Dedifferentiated amniotic fluid mesenchymal stem cell (primary cell): ENCODE data around the gene PKD2L1.
"Not testable (repeated sequence)": the region's sequence is repeated elsewhere in the genome, so short reads cannot be mapped to it uniquely, and the experiment has no call there.

Experiments
- DNase-seq: peaks from one replicate; pipeline ENCODE4 v3.0.0-alpha.2; 2016; ENCODE audit errors: extremely low spot score

Gene PKD2L1

DNA sequence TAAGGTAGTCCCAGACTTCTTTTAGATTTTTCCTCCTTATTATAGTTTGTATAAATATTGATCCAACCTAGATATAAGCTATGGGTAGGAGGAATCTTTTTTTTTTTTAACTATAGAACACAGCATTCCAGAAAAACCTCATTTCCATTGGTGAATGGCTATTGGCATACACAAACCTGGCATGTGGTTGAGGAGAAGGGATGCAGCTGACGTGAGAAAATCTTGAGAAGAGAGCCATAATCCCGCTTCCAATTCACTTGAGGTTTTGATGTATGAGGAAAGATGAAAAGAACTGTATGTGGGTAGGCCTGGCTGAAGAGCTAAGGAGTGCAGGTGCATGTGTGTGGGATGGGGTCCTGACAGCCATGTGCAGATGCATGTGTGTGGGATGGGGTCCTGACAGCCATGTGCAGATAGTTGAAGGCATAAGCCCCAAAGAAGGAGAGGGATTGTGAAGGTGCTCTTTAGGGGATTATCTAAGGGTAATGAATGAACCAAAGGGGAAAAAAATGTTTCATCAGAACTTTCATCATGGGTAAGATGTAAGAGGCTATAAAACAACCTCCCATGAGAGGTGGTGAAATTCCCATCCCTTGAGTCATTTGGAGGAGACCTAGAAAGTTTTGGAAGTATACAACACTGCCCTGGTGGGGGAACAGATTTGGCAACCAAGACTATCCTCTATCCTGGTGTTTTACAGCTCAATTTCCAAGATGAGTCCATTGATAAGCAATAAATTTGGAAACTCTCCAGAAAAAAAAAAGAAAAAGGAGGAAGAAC lies 3.8 kb upstream of the PKD2L1 start:
- no peak for DNase-seq

DNA sequence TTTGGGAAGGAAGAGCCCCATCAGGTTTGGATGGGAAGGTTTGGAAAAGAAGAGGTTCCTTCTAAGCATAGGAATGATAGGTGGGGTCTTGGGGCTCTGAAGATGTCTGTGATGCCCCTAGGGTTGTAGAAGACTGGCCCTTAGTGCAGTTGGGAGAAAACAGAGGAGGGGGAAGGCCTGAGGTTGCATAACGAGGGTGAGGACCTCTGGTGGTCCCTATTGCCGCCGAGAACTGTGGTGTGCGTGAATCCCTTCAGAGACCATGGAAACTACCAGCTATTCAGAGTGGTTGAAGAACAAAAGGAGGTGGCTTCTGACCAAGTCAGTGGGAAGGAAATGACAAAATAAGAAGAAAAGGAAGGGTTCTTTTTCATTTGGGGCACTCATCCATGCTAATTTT lies 3.1 kb upstream of the PKD2L1 start:
- DNase-seq, result no peak

DNA sequence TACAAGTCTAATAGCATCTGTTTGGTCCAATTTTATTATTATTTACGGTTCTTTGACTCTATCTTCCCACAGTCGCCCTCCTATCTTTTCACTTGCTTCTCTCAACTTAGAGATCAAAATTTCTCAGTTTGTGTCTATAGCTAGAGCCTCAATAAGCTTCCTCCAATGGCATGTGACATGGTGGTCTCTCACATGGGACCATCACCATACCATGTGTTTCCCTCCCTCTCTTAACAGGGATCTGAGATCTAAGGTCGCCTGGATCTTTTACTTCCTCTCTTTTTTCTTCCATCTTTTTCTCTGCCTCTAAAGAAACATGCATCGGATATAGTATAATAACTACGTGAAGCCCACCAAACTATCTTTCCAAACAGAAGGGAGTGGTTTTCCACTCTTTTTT lies 1.8 kb downstream of the PKD2L1 start:
- no peak for DNase-seq

DNA sequence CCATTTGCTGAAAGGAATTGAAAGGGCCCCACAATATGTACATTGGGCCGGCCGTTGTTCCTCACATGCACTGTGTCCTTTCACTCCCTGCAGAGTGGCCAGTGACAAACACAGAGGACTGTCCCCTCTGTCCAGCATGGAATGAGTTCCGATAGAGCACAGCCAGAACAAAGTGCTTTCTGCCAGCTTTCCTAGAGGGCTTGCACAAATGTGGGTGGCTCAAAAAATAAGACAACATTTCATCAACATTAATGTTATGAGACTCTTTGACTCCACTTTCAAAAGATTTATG lies 2.4 kb downstream of the PKD2L1 start:
- no peak for DNase-seq

DNA sequence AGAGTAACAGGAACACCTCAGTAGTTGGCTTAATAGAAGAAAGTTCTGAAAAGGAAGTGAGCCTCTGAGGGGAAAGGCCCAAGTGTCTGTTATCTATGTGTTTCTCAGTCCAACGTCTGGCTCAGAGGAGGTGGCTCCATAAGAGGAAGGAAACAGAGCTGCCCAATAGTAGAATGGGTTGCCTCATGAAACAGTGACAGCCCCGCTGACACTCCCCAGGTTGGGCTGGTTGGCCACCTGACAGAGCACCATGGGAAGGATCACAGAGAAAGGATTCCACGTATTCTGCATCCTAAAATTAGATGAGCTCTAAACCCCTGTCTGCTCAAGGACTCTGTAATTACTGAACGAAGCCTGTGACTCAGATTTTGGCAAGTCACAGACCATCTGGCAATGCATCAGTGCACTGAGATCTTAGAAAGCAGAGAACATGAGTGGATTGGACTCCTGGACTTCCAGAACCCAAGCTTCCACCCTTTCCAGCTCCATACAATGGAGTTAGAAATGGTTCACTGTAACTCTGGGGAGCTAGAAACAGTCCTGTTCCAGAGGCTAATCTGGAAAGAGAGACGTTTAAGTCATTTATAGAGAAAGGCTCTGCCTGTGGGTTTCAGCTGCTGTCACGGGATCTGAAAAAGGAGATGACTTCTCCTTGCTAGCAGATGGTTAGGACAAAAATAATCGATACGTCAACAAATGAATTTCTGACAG lies 2.9 kb downstream of the PKD2L1 start:
- DNase-seq, result no peak

DNA sequence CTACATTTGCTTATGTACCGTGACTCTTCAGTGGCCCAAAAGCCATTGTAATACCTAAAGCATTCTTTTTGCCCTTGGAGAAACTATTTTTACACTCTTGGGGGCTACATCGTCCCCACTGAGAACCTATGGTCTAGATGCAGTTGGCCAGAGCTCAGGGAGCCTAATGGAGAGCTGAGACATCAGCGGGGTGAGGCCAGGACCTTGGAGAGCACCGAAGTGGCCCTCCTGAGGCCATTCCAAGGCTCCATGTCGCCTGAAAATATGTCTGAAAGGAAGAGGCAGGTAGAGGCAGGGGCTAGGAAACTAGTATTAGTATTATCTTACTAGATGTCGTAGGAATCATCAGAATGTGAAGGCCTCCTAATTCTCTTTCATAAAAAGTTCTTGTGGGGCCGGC lies 4.9 kb downstream of the PKD2L1 start:
- no peak for DNase-seq

DNA sequence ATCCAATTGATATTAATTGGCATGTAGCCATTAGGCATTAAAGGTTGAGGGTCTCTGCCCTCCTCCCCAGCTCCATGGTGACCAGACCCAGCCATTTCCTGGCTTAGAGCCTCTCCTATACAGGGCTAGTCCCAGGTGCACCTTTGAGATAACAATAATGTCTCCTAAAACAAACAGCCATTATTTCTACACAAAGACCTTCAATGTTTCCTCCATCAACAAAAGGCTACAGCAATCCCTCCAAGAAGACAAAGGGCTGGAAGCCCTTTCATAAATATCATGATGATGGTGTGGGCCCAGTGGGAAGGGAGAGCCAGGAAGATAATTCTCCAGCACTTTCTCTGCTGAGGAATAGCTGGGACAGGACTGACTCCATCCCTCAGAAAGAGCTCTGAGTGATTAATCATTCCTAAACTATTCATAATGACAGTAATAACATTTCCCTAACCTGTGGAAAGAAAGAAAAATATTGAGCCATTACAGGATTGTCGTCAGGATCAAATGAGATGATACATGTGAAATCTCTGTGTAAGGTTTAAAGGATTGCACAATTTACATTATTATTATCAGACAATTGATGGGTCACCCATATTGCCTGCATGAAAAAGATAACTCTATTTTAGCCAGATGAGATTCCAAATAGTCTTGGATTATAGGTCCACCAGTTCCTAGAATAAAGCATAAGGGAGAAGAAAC lies 10.2 kb downstream of the PKD2L1 start:
- no peak for DNase-seq

DNA sequence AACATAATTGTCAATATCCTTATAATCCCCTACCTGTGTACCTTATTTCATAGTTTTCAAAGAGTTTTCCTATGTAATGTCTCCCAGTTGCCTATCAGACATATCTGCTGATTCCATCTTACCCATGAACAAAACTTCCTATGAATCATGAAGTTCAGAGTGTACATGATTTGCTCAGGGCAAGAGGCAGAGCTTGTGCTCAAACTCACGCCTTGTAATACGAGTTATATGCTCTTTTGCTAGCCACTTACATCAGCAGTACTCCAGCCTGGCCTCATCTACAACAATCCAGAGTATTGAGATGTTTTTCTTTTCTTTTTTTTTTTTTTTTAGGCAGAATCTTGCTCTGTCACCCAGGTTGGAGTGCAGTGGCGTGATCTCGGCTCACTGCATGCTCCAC lies 11.8 kb downstream of the PKD2L1 start:
- no peak for DNase-seq

DNA sequence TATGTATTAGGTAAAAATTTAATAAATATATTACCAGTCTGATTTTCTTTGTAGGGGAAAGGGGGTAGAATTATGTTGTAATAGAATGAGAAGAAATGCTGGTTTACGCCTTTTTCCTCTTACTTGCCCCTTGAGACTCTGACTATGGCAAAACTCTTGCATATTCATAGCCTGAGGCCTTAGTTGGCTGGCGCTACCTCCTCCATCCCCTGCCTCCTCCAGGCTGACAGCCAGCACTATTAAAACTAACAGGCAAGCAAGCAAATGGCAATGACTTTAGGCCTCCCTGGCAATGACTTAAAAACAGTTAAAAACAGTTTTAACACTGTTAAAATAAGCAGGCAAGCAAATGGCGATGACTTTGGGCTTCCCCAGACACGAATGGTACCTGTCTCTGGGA lies 14.4 kb downstream of the PKD2L1 start:
- DNase-seq, result no peak

DNA sequence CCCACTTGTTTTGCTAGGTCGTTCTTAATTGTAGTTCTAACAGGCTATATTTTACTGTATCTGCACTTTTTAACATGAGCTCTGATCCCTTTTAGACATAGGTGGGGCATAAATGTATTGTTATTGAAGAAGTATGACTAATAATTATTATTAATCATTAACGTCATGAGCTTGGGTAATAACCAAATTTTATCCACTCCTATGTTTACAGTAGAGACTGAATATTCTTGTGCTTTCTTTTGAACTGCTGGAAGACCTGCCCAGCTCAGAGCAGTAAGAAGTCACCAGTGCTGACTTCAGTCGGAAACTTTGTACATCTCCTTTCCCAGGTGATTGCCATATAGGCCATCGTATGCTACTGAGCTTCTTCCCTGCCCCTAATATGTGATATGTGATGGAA lies 18.7 kb downstream of the PKD2L1 start:
- no peak for DNase-seq

DNA sequence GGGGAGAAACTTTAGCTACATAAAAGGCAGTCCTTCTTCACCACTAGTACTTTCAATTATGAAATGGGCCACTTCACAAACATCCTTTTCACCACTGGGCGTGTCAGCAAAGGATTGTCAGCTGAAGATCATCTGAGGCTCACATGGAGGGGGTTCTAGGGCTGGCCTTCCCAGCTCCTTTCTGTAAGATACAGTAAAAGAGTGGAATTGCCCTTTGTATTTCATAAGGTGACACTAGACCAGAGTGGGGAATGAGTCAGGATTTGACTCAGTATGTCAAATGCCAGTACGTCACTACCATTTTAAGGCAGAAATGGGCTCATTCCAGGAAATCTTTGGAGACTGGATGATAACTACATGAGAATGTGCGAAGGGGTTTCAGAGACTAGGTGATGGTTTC lies 22.3 kb downstream of the PKD2L1 start:
- DNase-seq, result no peak

DNA sequence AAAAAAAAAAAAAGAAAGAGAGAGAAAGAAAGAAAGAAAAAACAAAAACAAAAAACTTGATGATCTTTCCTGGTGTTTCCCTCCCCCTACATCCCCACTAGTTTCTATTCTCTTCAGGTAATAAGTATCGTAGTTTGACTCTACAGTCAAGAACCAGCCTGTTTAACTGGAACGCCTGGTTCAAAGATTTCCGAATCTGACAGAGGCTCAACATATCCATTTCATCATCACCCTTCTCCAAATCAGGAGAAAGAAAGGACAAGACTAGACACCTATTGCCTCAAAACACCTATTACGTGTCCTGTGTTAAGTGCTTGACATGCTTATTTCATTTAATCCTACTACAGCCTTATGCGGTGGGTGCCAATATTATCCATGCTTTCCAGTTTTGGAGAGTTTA lies 23.2 kb downstream of the PKD2L1 start:
- DNase-seq, result no peak

DNA sequence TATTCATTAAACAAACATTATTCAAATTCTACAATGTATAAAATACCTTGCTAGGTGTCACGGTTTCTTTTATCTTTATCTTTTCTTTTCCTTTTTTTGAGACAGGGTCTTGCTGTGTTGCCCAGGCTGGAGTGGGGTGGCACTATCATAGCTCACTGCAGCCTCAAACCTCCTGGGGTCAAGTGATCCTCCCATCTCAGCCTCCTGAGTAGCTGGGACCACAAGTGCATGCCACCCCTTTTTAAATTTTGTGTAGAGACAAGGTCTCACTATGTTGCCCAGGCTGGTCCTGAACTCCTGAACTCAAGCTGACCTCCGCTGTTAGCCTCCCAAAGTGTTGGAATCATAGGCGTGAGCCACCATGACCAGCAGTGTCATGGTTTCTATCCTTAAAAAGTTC lies 25.6 kb downstream of the PKD2L1 start:
- DNase-seq, result no peak

DNA sequence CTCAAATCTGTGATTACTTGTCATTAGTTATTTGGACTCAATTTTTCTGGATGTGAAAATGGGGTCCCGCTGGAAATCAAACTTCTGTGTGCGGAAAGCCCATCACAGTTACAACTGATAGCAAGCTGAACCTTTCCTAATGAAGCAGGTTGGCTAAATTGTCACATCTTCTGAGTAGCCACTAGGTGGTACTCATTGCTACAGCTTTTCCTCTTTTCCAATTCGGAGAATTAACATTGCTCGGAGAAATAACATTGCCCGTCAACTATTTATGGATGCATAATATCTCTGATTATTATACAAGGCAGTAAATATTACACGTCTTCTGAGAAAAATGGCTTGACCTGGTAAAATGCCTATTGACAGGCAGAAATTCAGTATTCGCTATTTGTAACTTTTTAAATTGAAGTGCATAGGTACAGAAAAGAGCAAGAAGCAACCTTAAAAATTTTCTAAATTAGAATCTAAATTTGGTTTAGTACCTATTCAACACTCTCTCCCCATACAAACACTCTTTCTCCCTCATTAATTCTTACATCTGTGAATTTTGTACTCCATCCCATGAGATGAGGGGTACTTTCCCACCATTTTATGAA lies 26.2 kb downstream of the PKD2L1 start:
- DNase-seq, result peak; percentile 24

DNA sequence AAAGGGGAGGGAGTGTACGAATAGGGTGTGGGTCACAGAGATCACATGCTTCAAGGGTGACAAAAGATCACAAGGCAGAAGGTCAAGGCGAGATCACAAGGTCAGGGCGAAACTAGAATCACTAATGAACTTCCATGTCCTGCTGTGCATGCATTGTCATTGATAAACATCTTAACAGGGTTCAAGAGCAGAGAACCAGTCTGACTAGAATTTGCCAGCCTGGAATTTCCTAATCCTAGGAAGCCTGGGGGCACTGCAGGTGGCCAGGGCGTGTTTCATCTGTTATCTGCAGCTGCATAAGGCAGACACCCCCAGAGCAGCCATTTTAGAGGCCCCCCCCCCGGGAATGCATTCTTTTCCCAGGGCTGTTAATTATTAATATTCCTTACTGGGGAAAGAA lies 28.9 kb downstream of the PKD2L1 start:
- DNase-seq, result not testable (repeated sequence)

DNA sequence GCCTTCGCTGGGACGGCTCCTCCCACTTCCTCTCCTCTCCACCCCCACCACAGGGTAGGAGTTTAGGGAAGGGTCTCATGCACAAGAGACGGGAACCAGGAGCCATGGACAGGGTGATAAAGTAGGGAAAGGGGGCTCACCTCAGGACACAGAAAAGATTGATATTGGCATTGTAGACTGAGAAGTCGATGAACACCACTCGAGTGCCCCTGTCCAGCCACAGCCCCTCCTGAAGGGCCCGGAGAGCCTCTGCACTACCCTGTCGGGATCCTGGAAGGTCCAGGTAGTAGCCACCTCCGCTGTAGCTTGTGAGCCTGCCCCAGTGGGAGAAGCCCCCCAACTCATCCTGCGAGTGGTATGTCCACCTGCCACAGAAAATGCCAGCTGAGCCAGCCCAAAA lies 32.8 kb downstream of the PKD2L1 start:
- DNase-seq, result no peak

DNA sequence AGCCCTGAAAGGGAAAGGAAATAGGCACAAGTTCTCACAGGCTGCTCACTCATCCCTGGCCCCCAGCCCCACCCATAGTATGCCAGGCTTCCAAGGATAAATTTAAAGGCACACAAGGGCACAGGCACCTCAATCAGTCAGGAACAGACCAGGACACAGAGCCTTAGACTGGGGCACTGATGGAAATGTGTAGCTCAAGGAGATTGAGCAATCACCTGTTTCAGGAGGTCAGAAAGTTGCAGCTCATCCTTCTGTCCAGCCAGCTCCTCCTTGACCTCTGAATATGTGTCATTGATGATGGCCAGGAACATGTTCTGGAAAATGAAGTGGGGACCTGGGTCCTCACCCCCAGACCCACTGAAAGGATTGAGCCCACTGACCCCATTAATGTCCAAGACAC lies 37.0 kb downstream of the PKD2L1 start:
- no peak for DNase-seq

DNA sequence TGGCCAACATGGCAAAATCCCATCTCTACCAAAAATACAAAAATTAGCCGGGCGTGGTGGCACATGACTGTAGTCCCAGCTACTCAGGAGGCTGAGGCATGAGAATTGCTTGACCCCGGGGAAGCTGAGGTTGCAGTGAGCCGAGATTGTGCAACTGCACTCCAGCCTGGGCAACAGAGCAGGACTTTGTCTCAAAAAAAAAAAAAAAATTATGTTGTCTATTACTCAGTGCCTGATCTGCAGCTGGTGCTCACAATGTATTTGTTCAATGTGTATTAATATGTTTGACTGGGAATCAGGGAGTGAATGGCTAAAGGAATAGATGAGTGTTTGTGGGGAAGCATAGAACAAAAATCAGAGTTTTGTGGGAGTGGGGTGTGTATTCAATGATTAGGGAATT lies 37.7 kb downstream of the PKD2L1 start:
- DNase-seq, result not testable (repeated sequence)

DNA sequence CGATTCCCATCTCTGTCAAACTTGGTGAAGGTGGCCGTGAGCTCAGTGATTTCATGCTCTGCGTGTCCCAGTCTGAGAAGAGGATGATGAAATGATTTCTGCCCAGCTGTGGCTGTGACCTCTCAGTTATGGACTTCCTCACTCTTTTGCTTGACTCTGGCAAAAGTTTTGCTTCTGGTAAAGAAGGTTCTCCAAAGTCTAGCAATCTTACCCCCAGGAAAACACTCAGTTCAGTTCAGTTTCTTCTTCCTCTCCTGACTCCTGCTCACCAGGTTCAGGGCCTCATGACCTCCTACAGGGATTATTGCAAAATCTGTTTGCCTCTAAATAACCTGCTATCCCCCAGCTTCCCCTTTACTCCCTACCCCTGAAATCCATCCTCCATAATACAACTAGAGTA lies 38.7 kb downstream of the PKD2L1 start:
- no peak for DNase-seq

DNA sequence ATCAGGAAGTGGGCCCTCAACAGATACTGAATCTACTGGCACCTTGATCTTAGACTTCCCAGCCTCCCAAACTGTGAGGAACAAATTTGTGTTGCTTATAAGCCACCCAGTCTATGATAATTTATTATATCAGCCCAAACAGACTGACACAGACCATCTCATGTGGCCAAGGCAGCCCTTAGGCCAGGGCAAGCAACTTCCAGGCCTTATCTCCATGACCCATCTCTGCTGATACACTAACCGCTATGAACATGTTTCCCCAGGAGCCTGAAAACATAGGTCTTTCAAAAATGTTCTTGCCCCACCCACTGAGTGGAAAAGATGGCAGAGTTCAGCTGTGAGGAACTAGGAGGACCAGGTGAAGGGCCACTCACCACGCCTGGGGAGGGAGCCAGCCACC lies 40.4 kb downstream of the PKD2L1 start:
- no peak for DNase-seq

DNA sequence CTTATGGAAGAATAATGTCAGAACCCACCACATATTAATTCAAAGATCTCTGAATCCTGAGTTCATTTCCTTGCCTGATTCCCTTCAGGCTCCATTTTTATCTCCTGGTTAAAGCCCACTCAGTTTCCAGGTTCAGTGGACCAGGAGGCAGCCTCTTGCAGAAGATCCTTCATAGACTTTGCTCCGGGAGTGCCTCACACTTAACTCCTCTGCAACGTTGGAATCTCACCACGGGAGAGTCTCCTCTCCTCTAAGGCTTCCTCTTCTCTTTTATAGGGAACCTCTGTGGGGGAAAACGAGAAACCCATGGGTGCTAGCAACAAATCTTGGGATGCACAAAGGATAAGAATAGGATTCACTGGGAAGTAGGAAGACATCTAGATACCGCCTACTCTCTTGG lies 41.8 kb downstream of the PKD2L1 start:
- DNase-seq, result no peak

DNA sequence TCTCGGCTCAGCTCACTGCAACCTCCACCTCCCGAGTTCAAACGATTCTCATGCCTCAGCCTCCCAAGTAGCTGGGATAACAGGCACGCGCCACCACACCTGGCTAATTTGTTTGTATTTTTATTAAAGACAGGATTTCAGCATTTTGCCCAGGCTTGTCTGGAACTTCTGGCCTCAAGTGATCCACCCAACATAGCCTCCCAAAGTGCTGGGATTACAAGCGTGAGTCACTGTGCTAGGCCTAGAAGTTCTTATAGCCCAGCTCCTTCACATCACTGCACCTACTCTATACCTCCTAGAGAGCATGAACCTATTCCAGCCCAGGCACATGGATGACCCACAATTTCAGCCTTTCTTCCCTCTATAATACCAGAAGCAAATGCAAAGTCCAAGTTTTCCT lies 42.3 kb downstream of the PKD2L1 start:
- DNase-seq, result no peak
